HCT116 (cell line): ENCODE data around the gene CABYR. TPM values are rescaled to one million over a fixed set of nuclear protein-coding genes. Genes with fewer than 3 reads are reported as not detected.

Experiments used
- ATAC-seq: fragments of 200-7000 bp; cut with Tn5 transposase; 2 replicates; pipeline ENCODE4 v1.9.1; 2020; ENCODE audit warnings: mild to moderate bottlenecking, moderate library complexity
- BruUV-seq: library from RNA; stranded (reverse); fragments of 400-500 nt; replicated peaks from 2 replicates; lab custom pipeline; 2021; lab: Mats Ljungman, UMichigan
- CTCF ChIA-PET: fragments of 300-600 bp; sonication (Branson Sonifier 250); formaldehyde crosslinking; loops from one replicate; lab custom pipeline; 2021; ENCODE audit warnings: antibody characterized with exemption; lab: Charles Lee
- POLR2A ChIA-PET: fragments of 300-600, 350-600 bp; sonication (Branson Sonifier 250); formaldehyde crosslinking; loops from one replicate; lab custom pipeline; 2021; ENCODE audit warnings: antibody characterized with exemption; lab: Charles Lee
- RAD21 ChIA-PET, 2 experiments: fragments of 300-600 bp; sonication (Branson Sonifier 250); formaldehyde crosslinking; loops; one replicate each; lab custom pipeline; 2023; ENCODE audit warnings: low total read pairs in 2 of 2; ENCODE audit not compliant: uncharacterized antibody in 2 of 2, unreplicated experiment in 2 of 2, low non-redundant PET in 1 of 2; lab: Charles Lee
- DNase-seq: peaks from one replicate; pipeline ENCODE4 v3.0.0-alpha.2; 2010; ENCODE audit warnings: low read depth, low spot score
- H2AFZ ChIP-seq: fragments of 200-600 bp; shearing (Covaris generic), sonication (generic); 2 replicates; pipeline ENCODE4 v1.6.1; 2017; ENCODE audit warnings: low read depth, mixed run types, mixed read lengths, antibody characterized with exemption, low read length; ENCODE audit not compliant: poor library complexity, severe bottlenecking
- H3K27ac ChIP-seq: 2 replicates; pipeline ENCODE4 v1.5.1; 2012; ENCODE audit warnings: low read depth, low read length
- H3K27me3 ChIP-seq: fragments of 200-600 bp; sonication (generic); 2 replicates; pipeline ENCODE4 v1.6.1; 2016; ENCODE audit warnings: mixed run types, low read length, mixed read lengths; ENCODE audit not compliant: insufficient read depth
- H3K36me3 ChIP-seq, 2 experiments: fragments of 200-500 bp in 1 of 2; fragments of 200-600 bp in 1 of 2; sonication (Bioruptor generic) in 1 of 2; sonication (generic) in 1 of 2; 2 replicates each; pipeline versions ENCODE4 v1.5.1 to v1.6.1; 2014 to 2016; ENCODE audit warnings: low read length in 2 of 2, inconsistent platforms in 1 of 2, mixed read lengths in 1 of 2, mixed run types in 1 of 2; ENCODE audit not compliant: insufficient read depth in 2 of 2, control insufficient read depth in 1 of 2
- H3K4me1 ChIP-seq, 2 experiments: fragments of 200-600 bp in 1 of 2; sonication (generic) in 1 of 2; 2 replicates each; pipeline versions ENCODE4 v1.5.1 to v1.6.1; 2012 to 2017; ENCODE audit warnings: low read length in 2 of 2, inconsistent platforms in 1 of 2, mild to moderate bottlenecking in 1 of 2, mixed read lengths in 1 of 2, mixed run types in 1 of 2, moderate library complexity in 1 of 2; ENCODE audit not compliant: insufficient read depth in 2 of 2, control insufficient read depth in 1 of 2
- H3K4me2 ChIP-seq: fragments of 200-600 bp; sonication (generic); 2 replicates; pipeline ENCODE4 v1.6.1; 2017; ENCODE audit warnings: mixed run types, low read length, mixed read lengths
- H3K4me3 ChIP-seq, 2 experiments: fragments of 200-600 bp in 1 of 2; sonication (generic) in 1 of 2; replicated peaks in 1 of 2; 2 replicates each; pipeline ENCODE4 v1.5.1; 2011 to 2016; ENCODE audit warnings: low read length in 2 of 2, control low read depth in 1 of 2, low read depth in 1 of 2, mild to moderate bottlenecking in 1 of 2, mixed read lengths in 1 of 2, mixed run types in 1 of 2
- H3K79me2 ChIP-seq: fragments of 200-600 bp; sonication (generic); 2 replicates; pipeline ENCODE4 v1.6.1; 2017; ENCODE audit warnings: mild to moderate bottlenecking, mixed run types, low read length, moderate library complexity, mixed read lengths; ENCODE audit not compliant: insufficient read depth
- H3K9ac ChIP-seq: fragments of 200-600 bp; sonication (generic); 2 replicates; pipeline ENCODE4 v1.6.1; 2016; ENCODE audit warnings: low read length, mixed read lengths
- H3K9me2 ChIP-seq: fragments of 200-600 bp; sonication (generic), shearing (Covaris generic); 2 replicates; pipeline ENCODE4 v1.6.1; 2017; ENCODE audit warnings: mixed run types, mild to moderate bottlenecking, moderate library complexity; ENCODE audit not compliant: insufficient read depth
- H3K9me3 ChIP-seq, 2 experiments: fragments of 200-500 bp in 1 of 2; fragments of 200-600 bp in 1 of 2; sonication (Bioruptor generic) in 1 of 2; sonication (generic) in 1 of 2; 2 replicates each; pipeline ENCODE4 v1.6.1; 2014 to 2017; ENCODE audit warnings: low read length in 2 of 2, mixed read lengths in 2 of 2, inconsistent platforms in 1 of 2, low read depth in 1 of 2, mild to moderate bottlenecking in 1 of 2, mixed run types in 1 of 2, moderate library complexity in 1 of 2; ENCODE audit not compliant: control insufficient read depth in 1 of 2, insufficient read depth in 1 of 2
- H4K20me1 ChIP-seq: fragments of 200-600 bp; sonication (generic), shearing (Covaris generic); 2 replicates; pipeline ENCODE4 v1.6.1; 2017; ENCODE audit warnings: mixed run types, mild to moderate bottlenecking, moderate library complexity; ENCODE audit not compliant: insufficient read depth
- ATF3 ChIP-seq: IDR thresholded peaks from 2 replicates; pipeline ENCODE4 v1.6.1; 2012
- CEBPB ChIP-seq: IDR thresholded peaks from 2 replicates; pipeline ENCODE4 v1.6.1; 2012; ENCODE audit warnings: low read depth
- EGR1 ChIP-seq: IDR thresholded peaks from 2 replicates; pipeline ENCODE4 v1.6.1; 2012; ENCODE audit warnings: low read depth
- EZH2 ChIP-seq: fragments of 200-600 bp; sonication (generic); IDR thresholded peaks from 2 replicates; pipeline ENCODE4 v1.6.1; 2017; ENCODE audit warnings: antibody characterized with exemption, mixed run types
- EZH2phosphoT487 ChIP-seq: fragments of 200-600 bp; IDR thresholded peaks from 2 replicates; pipeline ENCODE4 v1.6.1; 2018; ENCODE audit warnings: antibody characterized with exemption, borderline replicate concordance
- FOSL1 ChIP-seq: IDR thresholded peaks from 2 replicates; pipeline ENCODE4 v1.6.1; 2012; ENCODE audit warnings: low read depth
- MAX ChIP-seq: IDR thresholded peaks from 2 replicates; pipeline ENCODE4 v1.6.1; 2012
- POLR2A ChIP-seq: IDR thresholded peaks from 2 replicates; pipeline ENCODE4 v1.7.0; 2011; ENCODE audit warnings: borderline replicate concordance; ENCODE audit not compliant: insufficient read depth, insufficient read length; ENCODE audit errors: extremely low read depth
- POLR2AphosphoS5 ChIP-seq: IDR thresholded peaks from 2 replicates; pipeline ENCODE4 v1.6.1; 2011; ENCODE audit warnings: mild to moderate bottlenecking, low read depth, low read length, moderate library complexity
- SIN3A ChIP-seq: IDR thresholded peaks from 2 replicates; pipeline ENCODE4 v1.6.1; 2012; ENCODE audit warnings: low read depth
- ZFX ChIP-seq: fragments of 450-650 bp; IDR thresholded peaks from 2 replicates; pipeline ENCODE4 v1.6.1; 2017
- ZNF274 ChIP-seq: fragments of 200-500 bp; sonication (Bioruptor generic); IDR thresholded peaks from 2 replicates; pipeline ENCODE4 v1.6.1; 2014; ENCODE audit warnings: mild to moderate bottlenecking, low read depth, low read length, inconsistent platforms
- intact Hi-C: fragments of 100-400 bp; cut with micrococcal nuclease; formaldehyde crosslinking; loops from 2 replicates; pipeline ENCODE4 v1.10.0; 2022
- total RNA-seq: library from RNA; stranded (reverse); gene quantifications from one replicate; pipeline ENCODE4 v1.2.1, GENCODE V29; 2021; ENCODE audit not compliant: unreplicated experiment
- TF ChIP-seq, protein P1 (sequence below), 3 experiments: fragments of 200-600 bp in 1 of 3; sonication (generic) in 1 of 3; IDR thresholded peaks in 2 of 3; conservative IDR thresholded peaks in 1 of 3; 2 replicates each; pipeline ENCODE4 v1.5.1; 2012 to 2017; ENCODE audit warnings: low read depth in 2 of 3, low read length in 2 of 3, antibody characterized with exemption in 1 of 3, borderline replicate concordance in 1 of 3, control low read depth in 1 of 3, mild to moderate bottlenecking in 1 of 3, mixed read lengths in 1 of 3, mixed run types in 1 of 3, moderate library complexity in 1 of 3; ENCODE audit not compliant: insufficient read depth in 1 of 3
- TF ChIP-seq, protein P2 (sequence below): IDR thresholded peaks from 2 replicates; pipeline ENCODE4 v1.6.1; 2011; ENCODE audit warnings: mild to moderate bottlenecking, low read length, moderate library complexity; ENCODE audit not compliant: insufficient replicate concordance; ENCODE audit errors: extremely low read depth

Gene CABYR
- total RNA-seq, 1 experiment from 2014 or later, result not detected

- intact Hi-C loops, result no loop called here
- Histone ChIP-seq H3K9me3 (no peaks in the 10 kb centered on the region), H3K9ac (no peak overlapping the region)
- RAD21 ChIA-PET, result no interaction called here
- no TSS peak for BruUV-seq
- TF ChIP-seq CEBPB (no peak), FOSL1 (no peak), EZH2phosphoT487 (no peak), EGR1 (no peak), ATF3 (no peak), SIN3A (no peak), POLR2A (no peak), ZNF274 (no peak), EZH2 (no peak), MAX (no peak), POLR2AphosphoS5 (no peak), ZFX (no peak)
- TF ChIP-seq, protein P1, sequence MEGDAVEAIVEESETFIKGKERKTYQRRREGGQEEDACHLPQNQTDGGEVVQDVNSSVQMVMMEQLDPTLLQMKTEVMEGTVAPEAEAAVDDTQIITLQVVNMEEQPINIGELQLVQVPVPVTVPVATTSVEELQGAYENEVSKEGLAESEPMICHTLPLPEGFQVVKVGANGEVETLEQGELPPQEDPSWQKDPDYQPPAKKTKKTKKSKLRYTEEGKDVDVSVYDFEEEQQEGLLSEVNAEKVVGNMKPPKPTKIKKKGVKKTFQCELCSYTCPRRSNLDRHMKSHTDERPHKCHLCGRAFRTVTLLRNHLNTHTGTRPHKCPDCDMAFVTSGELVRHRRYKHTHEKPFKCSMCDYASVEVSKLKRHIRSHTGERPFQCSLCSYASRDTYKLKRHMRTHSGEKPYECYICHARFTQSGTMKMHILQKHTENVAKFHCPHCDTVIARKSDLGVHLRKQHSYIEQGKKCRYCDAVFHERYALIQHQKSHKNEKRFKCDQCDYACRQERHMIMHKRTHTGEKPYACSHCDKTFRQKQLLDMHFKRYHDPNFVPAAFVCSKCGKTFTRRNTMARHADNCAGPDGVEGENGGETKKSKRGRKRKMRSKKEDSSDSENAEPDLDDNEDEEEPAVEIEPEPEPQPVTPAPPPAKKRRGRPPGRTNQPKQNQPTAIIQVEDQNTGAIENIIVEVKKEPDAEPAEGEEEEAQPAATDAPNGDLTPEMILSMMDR (IDR thresholded peaks at IDR 0.05 in 2 of 3, conservative IDR thresholded peaks at IDR 0.05 in 1 of 3; ENCODE audit: borderline replicate concordance in 1 of 3, insufficient read depth in 1 of 3, low read depth in 2 of 3, low read length in 2 of 3), result no peak
- TF ChIP-seq, protein P2, sequence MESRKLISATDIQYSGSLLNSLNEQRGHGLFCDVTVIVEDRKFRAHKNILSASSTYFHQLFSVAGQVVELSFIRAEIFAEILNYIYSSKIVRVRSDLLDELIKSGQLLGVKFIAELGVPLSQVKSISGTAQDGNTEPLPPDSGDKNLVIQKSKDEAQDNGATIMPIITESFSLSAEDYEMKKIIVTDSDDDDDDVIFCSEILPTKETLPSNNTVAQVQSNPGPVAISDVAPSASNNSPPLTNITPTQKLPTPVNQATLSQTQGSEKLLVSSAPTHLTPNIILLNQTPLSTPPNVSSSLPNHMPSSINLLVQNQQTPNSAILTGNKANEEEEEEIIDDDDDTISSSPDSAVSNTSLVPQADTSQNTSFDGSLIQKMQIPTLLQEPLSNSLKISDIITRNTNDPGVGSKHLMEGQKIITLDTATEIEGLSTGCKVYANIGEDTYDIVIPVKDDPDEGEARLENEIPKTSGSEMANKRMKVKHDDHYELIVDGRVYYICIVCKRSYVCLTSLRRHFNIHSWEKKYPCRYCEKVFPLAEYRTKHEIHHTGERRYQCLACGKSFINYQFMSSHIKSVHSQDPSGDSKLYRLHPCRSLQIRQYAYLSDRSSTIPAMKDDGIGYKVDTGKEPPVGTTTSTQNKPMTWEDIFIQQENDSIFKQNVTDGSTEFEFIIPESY, result no peak
- TF ChIP-seq, all 23 proteins: peak for 0
- ATAC-seq (no peak), DNase-seq (no peak)
- H3K4me3 ChIP-seq, result no peak overlapping the region
- H2AFZ ChIP-seq, result no peak overlapping the region
- H3K79me2 ChIP-seq, result no peaks in the 10 kb centered on the region
- no peaks in the 10 kb centered on the region for H4K20me1 ChIP-seq
- POLR2A ChIA-PET, result no interaction called here
- no peaks in the 10 kb centered on the region for H3K4me1 ChIP-seq
- no peaks in the 10 kb centered on the region for H3K36me3 ChIP-seq
- no peak overlapping the region for H3K4me2 ChIP-seq
- CTCF ChIA-PET, result interaction anchor here (1.1 kb wide), 1 partner anchor 21 kb away, joined by 3 read pairs; no protein-coding TSS in a partner anchor
- no peaks in the 10 kb centered on the region for H3K27me3 ChIP-seq
- no peak overlapping the region for H3K27ac ChIP-seq
- no peaks in the 10 kb centered on the region for H3K9me2 ChIP-seq
Measured at GRCh38 chr18:24197412-24197811, 58.5 kb downstream of the CABYR start.
